Left ventricle myocardium inferior (tissue), 1 donor: Measurements from ENCODE around the gene DKK2. TPM values are rescaled to one million over a fixed set of nuclear protein-coding genes. Genes with fewer than 3 reads are reported as not detected.

ENCODE experiments used
- DNase-seq: peaks from one replicate; pipeline ENCODE4 v3.0.0-alpha.2; 2020
- H3K27ac ChIP-seq: fragments of 200-600 bp; replicated peaks from 2 replicates; pipeline ENCODE4 v1.8.0; 2021
- H3K27me3 ChIP-seq: fragments of 200-600 bp; 2 replicates; pipeline ENCODE4 v1.8.0; 2021; ENCODE audit warnings: low read depth
- H3K36me3 ChIP-seq: fragments of 200-600 bp; 2 replicates; pipeline ENCODE4 v1.8.0; 2021
- H3K4me1 ChIP-seq: fragments of 200-600 bp; 2 replicates; pipeline ENCODE4 v1.8.0; 2021
- H3K4me3 ChIP-seq: fragments of 200-600 bp; 2 replicates; pipeline ENCODE4 v1.8.0; 2021; ENCODE audit warnings: mild to moderate bottlenecking, moderate library complexity
- H3K9me3 ChIP-seq: fragments of 200-600 bp; replicated peaks from 2 replicates; pipeline ENCODE4 v1.8.0; 2021
- CTCF ChIP-seq: fragments of 200-600 bp; IDR thresholded peaks from 2 replicates; pipeline ENCODE4 v1.8.0; 2021; ENCODE audit warnings: antibody characterized with exemption, mild to moderate bottlenecking, borderline replicate concordance
- intact Hi-C: fragments of 100-400 bp; cut with micrococcal nuclease; formaldehyde crosslinking; loops from one replicate; pipeline ENCODE4 v1.11.0; 2022
- total RNA-seq: library from RNA; stranded (reverse); fragmentation: NEBNext Ultra II Directional; extraction: Animal tissue kit (Norgen Biotek cat#: 25700); gene quantifications from one replicate; pipeline ENCODE4 v1.2.1, GENCODE V29; 2021
- donor health status: DM: no; HTN: yes; CAD: no; lungs with severe emphysema.

Gene DKK2
- total RNA-seq, 1 donor from 2014 or later: 4.2 TPM

GRCh38 chr4:107068116-107068515 is 32.0 kb upstream of the DKK2 start:
- intact Hi-C loops: no loop called here
- no peak for TF ChIP-seq CTCF
- DNase-seq: no peak

GRCh38 chr4:107066621-107067020 is 30.5 kb upstream of the DKK2 start:
- Histone ChIP-seq H3K4me3 (no peak overlapping the region), H3K36me3 (no peaks in the 10 kb centered on the region), H3K4me1 (no peaks in the 10 kb centered on the region), H3K9me3 (no peaks in the 10 kb centered on the region), H3K27ac (no peak overlapping the region), H3K27me3 (no peaks in the 10 kb centered on the region)
- TF ChIP-seq CTCF: no peak
- no peak for DNase-seq
- intact Hi-C loops: no loop called here

More at GRCh38 chr4:107068116-107068515, 32.0 kb upstream of the DKK2 start:
- Histone ChIP-seq H3K9me3 (no peaks in the 10 kb centered on the region), H3K27ac (no peak overlapping the region), H3K36me3 (no peaks in the 10 kb centered on the region), H3K27me3 (no peaks in the 10 kb centered on the region), H3K4me3 (no peak overlapping the region), H3K4me1 (no peaks in the 10 kb centered on the region)

- H3K27me3 ChIP-seq: no peaks in the 10 kb centered on the region
- no peaks in the 10 kb centered on the region for H3K36me3 ChIP-seq
- no peaks in the 10 kb centered on the region for H3K4me1 ChIP-seq
- no peak for DNase-seq
- no peaks in the 10 kb centered on the region for H3K9me3 ChIP-seq
- H3K27ac ChIP-seq: no peak overlapping the region
- TF ChIP-seq CTCF: no peak
- H3K4me3 ChIP-seq: no peak overlapping the region
- intact Hi-C loops: no loop called here
These were observed 29.1 kb upstream of the DKK2 start for GRCh38 chr4:107065201-107065600.

- TF ChIP-seq CTCF: no peak
- Histone ChIP-seq H3K4me1 (no peaks in the 10 kb centered on the region), H3K27ac (no peak overlapping the region), H3K36me3 (no peaks in the 10 kb centered on the region), H3K9me3 (no peaks in the 10 kb centered on the region), H3K27me3 (no peaks in the 10 kb centered on the region), H3K4me3 (no peak overlapping the region)
- no peak for DNase-seq
- intact Hi-C loops: no loop called here
These were observed 24.3 kb upstream of the DKK2 start for GRCh38 chr4:107060388-107060787.

GRCh38 chr4:107058828-107059227 is 22.7 kb upstream of the DKK2 start:
- Histone ChIP-seq H3K36me3 (no peaks in the 10 kb centered on the region), H3K4me1 (no peaks in the 10 kb centered on the region), H3K4me3 (no peak overlapping the region), H3K27me3 (no peaks in the 10 kb centered on the region), H3K27ac (no peak overlapping the region), H3K9me3 (no peaks in the 10 kb centered on the region)
- no peak for TF ChIP-seq CTCF
- intact Hi-C loops: no loop called here
- DNase-seq: no peak
